Kidney tubule cell (primary cell): ENCODE measurements around the gene ANKRD44.
"Not testable (repeated sequence)": the region's sequence is repeated elsewhere in the genome, so short reads cannot be mapped to it uniquely, and the experiment has no call there.

Source experiments
- DNase-seq: peaks from one replicate; pipeline ENCODE4 v3.0.0-alpha.2; 2018; ENCODE audit warnings: low spot score

The ANKRD44 gene

GRCh38 chr2:197310271-197310985 is at the start of gene ANKRD44:
TSS of gene ANKRD44 (minus strand) at chr2:197310780. CDS start at chr2:197310604, 176 bp downstream.
- DNase-seq = peak; percentile 89

DNA sequence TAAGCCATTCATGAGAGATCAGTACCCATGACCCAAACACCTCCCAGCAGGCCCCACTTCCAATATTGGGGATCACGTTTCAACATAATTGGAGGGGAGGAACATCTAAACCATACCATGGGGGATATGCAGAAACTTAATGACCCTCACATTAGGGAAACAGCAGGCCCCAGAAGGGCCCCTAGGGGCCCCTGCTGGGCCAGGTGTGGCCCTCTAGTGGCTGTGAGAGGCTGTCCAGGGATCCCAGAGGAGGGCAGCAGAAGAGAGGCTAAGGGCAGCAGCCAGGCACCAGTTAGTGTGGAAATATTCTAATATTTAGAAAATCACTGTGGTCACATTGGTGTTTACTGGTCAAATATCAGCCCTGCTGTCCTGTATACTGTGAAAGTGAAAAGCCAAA is 49.3 kb upstream of the ANKRD44 start:
- no peak for DNase-seq

DNA sequence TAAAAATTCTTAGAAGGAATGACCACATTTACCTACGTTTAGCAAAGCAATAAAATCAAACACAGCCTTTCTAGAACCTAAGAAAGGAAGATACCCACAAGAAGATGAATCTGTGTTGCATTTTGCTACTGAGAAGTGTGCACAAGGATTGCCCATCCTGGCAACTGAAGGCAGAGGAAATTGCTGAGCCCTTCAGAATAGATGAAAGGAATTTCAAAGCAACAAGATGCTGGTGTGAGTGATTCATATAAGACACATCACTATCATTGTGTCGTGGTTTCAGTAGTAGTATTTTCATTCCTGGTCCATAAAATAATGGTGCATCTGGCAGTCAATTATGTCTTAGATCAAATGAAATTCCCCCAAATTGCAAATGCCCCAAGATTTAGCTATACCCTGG is 48.4 kb upstream of the ANKRD44 start:
- peak; percentile 52 for DNase-seq

DNA sequence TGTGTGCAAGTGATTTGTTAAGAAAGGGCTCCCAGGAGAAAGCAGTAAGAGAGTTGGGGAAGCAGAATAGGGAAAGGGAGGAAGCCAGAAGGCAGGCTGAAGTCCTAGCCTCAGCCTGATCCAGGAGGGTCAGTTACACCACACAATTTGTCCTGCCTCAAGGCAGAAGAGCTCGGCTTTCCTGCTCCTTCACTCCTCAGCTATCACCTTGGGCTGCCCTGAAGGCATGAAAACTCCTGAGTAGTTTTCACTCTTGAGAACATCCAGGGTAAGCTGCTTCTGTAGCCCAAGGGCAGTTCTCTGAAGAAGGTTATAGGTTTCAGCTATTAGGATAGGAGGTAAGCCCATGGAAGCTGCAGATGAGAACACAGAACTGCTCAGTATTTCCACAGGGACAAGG is 47.4 kb upstream of the ANKRD44 start:
- no peak for DNase-seq

DNA sequence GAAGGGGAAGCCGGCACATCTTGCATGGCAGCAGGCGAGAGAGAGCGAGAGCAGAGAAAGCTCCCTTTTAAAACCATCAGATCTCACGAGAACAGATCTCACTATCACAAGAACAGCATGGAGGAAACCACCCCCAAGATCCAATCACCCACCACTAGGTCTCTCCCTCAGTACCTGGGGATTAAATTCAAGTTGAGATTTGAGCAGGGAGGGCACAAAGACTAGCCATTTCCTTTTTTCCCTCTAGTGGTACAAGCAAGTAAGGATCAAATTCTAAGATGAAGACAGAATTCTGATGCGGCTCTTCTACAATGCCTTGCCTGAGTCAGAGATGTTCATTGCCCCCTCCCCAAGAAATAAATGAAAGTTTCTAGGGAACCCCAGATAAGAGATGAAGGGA is 45.6 kb upstream of the ANKRD44 start:
- DNase-seq = no peak

DNA sequence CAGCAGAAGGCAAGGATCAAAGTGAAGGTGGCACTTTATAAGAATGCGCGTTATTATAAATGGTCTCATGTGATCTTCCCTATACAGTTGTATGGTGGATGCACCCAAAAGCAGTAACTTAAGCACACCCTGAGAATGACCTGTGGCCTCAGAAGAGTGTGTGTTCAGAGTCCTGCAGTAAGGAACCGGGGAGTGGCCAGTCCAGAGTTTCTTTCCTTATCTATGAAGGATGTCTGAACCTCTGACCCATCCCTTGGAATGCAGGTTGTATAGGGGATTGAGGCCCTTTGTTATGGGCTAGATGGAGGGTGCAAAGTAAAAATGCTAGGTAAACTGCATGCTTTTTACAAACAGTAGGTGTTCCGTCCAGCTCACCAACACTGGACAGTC is 43.6 kb upstream of the ANKRD44 start:
- no peak for DNase-seq

GRCh38 chr2:197353393-197354168 is 43.0 kb upstream of the ANKRD44 start:
- no peak for DNase-seq

DNA sequence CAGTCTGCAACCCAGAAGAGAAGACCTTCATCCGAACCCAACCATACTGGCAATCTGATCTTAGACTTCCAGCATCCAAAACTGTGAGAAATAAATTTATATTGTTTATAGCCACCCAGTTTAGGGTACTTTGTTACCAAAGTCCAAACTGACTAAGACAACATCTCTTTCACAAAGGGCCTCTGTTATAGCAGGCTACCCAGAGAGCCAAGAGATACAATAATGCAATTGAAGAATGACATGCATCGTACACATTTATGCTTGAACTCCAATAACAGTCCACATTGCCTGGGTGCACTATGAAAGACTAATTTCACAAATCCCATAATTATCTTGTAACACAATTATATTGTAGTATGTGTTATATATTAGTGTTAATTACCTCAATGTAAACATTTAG is 39.1 kb upstream of the ANKRD44 start:
- DNase-seq = no peak

GRCh38 chr2:197348721-197349360 is 38.3 kb upstream of the ANKRD44 start:
- no peak for DNase-seq

DNA sequence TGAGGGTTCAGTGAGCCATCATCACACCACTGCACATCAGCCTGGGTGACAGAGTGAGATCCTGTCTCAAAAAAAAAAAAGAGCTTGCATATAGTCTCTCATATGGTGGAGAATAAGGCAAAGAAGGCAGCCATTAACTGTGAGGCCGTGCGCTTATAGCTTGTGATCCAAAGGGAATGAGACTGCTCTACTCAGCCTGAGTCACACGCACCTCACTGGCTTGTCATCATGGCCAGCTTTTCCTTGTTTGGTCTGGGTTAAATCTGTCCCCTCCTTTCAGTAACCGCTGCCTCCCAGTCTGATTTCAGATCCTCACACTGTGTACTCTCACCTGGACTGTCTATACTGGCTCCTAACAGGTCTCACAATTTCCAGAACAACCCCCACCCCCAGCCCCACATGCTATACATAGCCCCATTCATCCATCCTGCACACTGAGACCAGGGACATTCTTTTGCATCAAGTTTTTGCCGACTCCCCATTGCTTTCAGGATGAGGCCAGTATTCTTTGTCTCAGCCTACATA is 35.3 kb upstream of the ANKRD44 start:
- DNase-seq = peak; percentile 48

GRCh38 chr2:197343968-197344367 is 33.4 kb upstream of the ANKRD44 start:
- not testable (repeated sequence) for DNase-seq

DNA sequence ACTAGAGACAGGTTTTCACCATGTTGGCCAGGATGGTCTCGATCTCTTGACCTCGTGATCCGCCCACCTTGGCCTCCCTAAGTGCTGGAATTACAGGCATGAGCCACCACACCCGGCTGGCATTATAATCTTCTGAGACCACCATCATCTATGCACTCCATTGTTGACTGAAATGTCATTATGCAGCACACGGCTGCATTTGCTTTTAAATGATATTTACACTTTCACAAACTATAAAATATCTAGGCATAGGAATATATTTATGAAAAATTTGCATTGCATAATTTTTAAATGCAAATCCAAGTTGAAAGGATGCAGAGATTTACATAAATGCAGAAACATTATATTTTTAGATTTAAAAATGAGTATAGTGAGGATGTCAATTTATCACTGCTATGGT is 30.0 kb upstream of the ANKRD44 start:
- no peak for DNase-seq

DNA sequence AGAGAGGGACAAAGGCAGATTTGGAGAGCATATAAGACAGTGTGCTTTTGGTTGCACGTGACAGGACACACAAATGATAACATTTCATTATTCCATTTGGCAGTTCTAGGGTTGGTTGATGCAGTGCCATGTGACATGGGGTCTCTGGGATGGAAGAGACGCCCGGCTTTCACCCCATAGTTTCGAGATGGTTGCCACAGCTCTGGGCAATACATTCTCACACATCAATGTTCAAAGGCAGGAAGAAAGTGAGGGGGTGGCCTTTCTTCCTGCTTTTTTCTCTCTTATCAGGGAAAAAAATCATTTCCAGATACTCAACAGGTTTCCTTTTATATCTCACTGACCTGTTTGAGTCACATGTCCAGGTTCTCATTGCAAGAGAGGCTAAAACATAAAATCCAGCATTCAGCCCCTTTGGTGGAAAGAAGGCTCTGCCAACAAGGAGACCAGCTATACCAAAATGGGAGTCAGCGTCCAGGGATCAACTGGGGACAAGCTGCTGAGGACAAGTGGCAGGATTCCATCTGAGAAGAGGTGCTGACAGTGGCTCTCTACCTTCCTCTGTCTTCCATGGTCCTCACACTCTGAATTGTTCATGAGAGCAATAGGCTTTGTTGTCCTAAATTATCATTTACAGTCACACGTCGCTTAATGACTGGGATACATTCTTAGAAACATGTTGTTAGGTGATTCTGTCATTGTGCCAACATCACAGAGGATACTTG is 29.1 kb upstream of the ANKRD44 start:
- no peak for DNase-seq

- no peak for DNase-seq
Observed at GRCh38 chr2:197339016-197339415, 28.4 kb upstream of the ANKRD44 start.

DNA sequence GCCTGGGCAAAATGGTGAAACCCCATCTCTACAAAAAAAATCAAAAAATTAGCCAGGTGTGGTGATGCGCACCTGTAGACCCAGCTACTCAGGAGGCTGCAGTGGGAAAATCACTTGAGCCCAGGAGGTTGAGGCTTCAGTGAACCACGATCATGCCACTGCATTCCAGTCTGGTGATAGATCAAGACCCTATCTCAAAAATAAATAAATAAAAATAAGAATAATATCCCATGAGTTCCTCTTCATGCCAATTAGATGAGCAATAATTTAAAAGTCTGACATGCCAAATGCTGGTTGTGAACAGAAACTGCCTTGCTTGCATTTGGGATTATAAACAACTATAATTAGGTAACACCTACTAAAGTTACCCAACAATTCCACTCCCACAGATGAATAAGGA is 22.1 kb upstream of the ANKRD44 start:
- peak; percentile 13 for DNase-seq

DNA sequence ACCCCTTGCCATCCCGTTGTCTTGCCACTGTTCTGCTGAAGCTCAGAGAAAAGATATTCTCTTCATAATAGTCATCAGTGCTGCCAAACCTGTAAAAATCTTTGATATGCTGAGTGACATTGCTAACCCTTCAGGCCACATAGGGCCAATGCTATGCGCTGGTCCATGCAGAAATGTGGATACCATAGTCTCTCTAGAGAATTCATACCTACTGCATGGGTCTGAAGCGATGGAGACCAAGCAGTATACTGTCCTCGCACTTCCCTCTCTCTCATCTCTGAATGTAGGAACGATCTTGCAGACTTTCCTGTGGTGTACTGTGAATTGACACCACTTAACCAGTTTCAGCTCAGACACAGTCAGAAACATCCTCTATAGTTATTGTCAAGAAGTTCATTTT is 17.9 kb upstream of the ANKRD44 start:
- DNase-seq = no peak

DNA sequence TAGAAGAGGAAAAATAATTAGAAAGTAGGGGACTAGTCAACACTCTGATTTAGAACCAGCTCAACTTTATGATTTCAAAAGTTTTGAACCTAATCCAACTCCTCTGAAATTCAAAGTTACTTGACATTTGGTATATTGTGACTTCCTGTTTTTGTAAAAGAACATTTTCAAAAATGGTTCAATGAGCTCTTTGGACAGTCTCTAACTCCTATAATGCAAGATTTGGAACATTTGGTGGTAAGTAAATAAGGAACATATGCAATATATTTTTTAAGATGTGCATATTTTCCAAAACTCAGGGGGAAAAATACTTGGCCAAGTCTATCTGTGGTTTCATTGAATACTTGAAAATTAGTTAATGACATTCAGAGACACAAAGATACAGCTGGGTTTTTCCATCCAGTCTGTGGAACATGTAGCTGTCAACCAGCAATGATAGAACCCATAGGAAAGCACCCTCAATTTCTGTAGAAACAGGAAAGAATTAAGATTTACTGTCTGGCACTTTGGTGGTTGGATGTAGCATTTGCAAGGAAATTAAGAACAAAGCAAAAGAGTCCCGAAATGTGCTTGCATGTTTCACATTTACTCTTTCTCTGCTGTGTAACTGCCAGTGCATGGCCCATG is 17.0 kb upstream of the ANKRD44 start:
- no peak for DNase-seq

- DNase-seq = no peak
Observed at GRCh38 chr2:197327073-197327471, 16.5 kb upstream of the ANKRD44 start.

DNA sequence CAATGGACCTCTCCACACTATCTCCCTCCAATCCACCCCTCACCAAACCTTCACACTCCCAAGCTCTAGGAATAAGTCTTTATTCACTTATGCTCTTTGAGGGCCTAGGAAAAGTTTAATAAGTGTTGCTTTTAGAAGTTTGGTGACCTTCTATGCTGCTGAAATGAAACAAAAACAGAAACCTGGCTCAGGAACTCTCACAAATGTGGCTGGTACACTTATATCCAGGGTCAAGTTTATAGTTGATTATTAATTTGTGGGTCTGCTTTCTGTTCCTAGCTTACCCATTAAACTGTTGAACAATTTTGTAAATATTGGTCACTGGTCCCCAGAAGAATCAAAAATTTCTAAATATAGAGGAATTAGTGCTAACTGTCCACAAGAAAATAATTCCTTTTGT is 14.2 kb upstream of the ANKRD44 start:
- DNase-seq = peak; percentile 22

- no peak for DNase-seq
Observed at GRCh38 chr2:197322724-197323720, 12.4 kb upstream of the ANKRD44 start.
